A673 (cell line): ENCODE measurements around the gene FRS2. TPM values are rescaled to one million over a fixed set of nuclear protein-coding genes. Genes with fewer than 3 reads are reported as not detected.

Experiments
- BruUV-seq: library from RNA; stranded (reverse); fragments of 400-500 nt; replicated peaks from 2 replicates; lab custom pipeline; 2021; lab: Mats Ljungman, UMichigan
- CTCF ChIA-PET: fragments of 300-600 bp; sonication (Branson Sonifier 250); formaldehyde crosslinking; loops from one replicate; lab custom pipeline; 2022; ENCODE audit warnings: antibody characterized with exemption; lab: Charles Lee
- POLR2A ChIA-PET: fragments of 300-600 bp; sonication (Branson Sonifier 250); formaldehyde crosslinking; loops from one replicate; lab custom pipeline; 2022; ENCODE audit warnings: antibody characterized with exemption; ENCODE audit not compliant: low non-redundant PET; lab: Charles Lee
- DNase-seq: peaks from one replicate; pipeline ENCODE4 v3.0.0-alpha.2; 2015; ENCODE audit warnings: low spot score
- H3K27ac ChIP-seq: fragments of 200-600 bp; sonication (generic); 2 replicates; pipeline ENCODE4 v1.5.1; 2016; ENCODE audit warnings: mixed run types, low read depth, mild to moderate bottlenecking, mixed read lengths, antibody characterized with exemption, low read length; ENCODE audit not compliant: poor library complexity, severe bottlenecking
- H3K27me3 ChIP-seq: fragments of 200-600 bp; sonication (generic); replicated peaks from 2 replicates; pipeline ENCODE4 v1.6.1; 2017; ENCODE audit warnings: mixed run types, low read depth, mild to moderate bottlenecking, mixed read lengths, antibody characterized with exemption, low read length; ENCODE audit not compliant: insufficient read depth, poor library complexity
- H3K36me3 ChIP-seq: fragments of 200-600 bp; sonication (generic); 2 replicates; pipeline ENCODE4 v1.6.1; 2016; ENCODE audit warnings: mixed run types, mild to moderate bottlenecking, mixed read lengths, antibody characterized with exemption, low read length; ENCODE audit not compliant: insufficient read depth, poor library complexity, severe bottlenecking
- H3K4me1 ChIP-seq: fragments of 200-600 bp; sonication (generic); 2 replicates; pipeline ENCODE4 v1.6.1; 2017; ENCODE audit warnings: mixed run types, mild to moderate bottlenecking, mixed read lengths, antibody characterized with exemption, low read length; ENCODE audit not compliant: insufficient read depth, poor library complexity, severe bottlenecking
- H3K4me3 ChIP-seq: fragments of 200-600 bp; sonication (generic); 2 replicates; pipeline ENCODE4 v1.5.1; 2016; ENCODE audit warnings: low read depth, mixed run types, mild to moderate bottlenecking, mixed read lengths, low read length; ENCODE audit not compliant: poor library complexity, severe bottlenecking
- H3K9me3 ChIP-seq: fragments of 200-600 bp; sonication (generic); 2 replicates; pipeline ENCODE4 v1.6.1; 2016; ENCODE audit warnings: mixed run types, low read depth, mild to moderate bottlenecking, mixed read lengths, antibody characterized with exemption, low read length; ENCODE audit not compliant: poor library complexity, severe bottlenecking
- CTCF ChIP-seq: fragments of 300-800, 200-600 bp; sonication (generic); conservative IDR thresholded peaks from 2 replicates; pipeline ENCODE4 v1.5.1; 2017; ENCODE audit warnings: low read depth, mild to moderate bottlenecking, antibody characterized with exemption, low read length, moderate library complexity, mixed read lengths
- EZH2 ChIP-seq: fragments of 200-600 bp; sonication (generic); IDR thresholded peaks from 2 replicates; pipeline ENCODE4 v1.6.1; 2017; ENCODE audit warnings: borderline replicate concordance, low read depth, mild to moderate bottlenecking, mixed read lengths, antibody characterized with exemption, low read length; ENCODE audit not compliant: poor library complexity, severe bottlenecking
- intact Hi-C: fragments of 100-400 bp; cut with micrococcal nuclease; formaldehyde crosslinking; loops from one replicate; pipeline ENCODE4 v1.10.0; 2022; ENCODE audit not compliant: unreplicated experiment
- total RNA-seq: library from RNA; stranded (reverse); gene quantifications from 2 replicates; pipeline ENCODE4 v1.2.3, GENCODE V29; 2021

The FRS2 gene
- total RNA-seq, 1 experiment from 2014 or later: 34.5 TPM

GRCh38 chr12:69524331-69524630 is 54.1 kb downstream of the FRS2 start:
- TF ChIP-seq EZH2: no peak
- TF ChIP-seq CTCF: no peak
- Histone ChIP-seq H3K27ac (no peak overlapping the region), H3K4me3 (no peak overlapping the region), H3K9me3 (peaks cover 23% of the 10 kb centered on the region), H3K4me1 (no peaks in the 10 kb centered on the region), H3K27me3 (no peaks in the 10 kb centered on the region), H3K36me3 (no peaks in the 10 kb centered on the region)
- no TSS peak for BruUV-seq
- ChIA-PET CTCF (no interaction called here), POLR2A (no interaction called here)
- intact Hi-C loops: no loop called here
- no peak for DNase-seq

GRCh38 chr12:69524755-69525469 is 54.7 kb downstream of the FRS2 start:
- H3K9me3 ChIP-seq: peaks cover 23% of the 10 kb centered on the region
- no peak overlapping the region for H3K27ac ChIP-seq
- H3K36me3 ChIP-seq: no peaks in the 10 kb centered on the region
- POLR2A ChIA-PET: no interaction called here
- BruUV-seq: no TSS peak
- CTCF ChIA-PET: no interaction called here
- TF ChIP-seq CTCF (no peak), EZH2 (no peak)
- no peak overlapping the region for H3K4me3 ChIP-seq
- H3K27me3 ChIP-seq: no peaks in the 10 kb centered on the region
- H3K4me1 ChIP-seq: no peaks in the 10 kb centered on the region
- intact Hi-C loops: no loop called here
- DNase-seq: no peak

- no TSS peak for BruUV-seq
- DNase-seq: no peak
Measured at GRCh38 chr12:69527506-69528272, 57.5 kb downstream of the FRS2 start.

More at GRCh38 chr12:69527506-69528272, 57.5 kb downstream of the FRS2 start:
- ChIA-PET CTCF (no interaction called here), POLR2A (interaction anchor here (0.6 kb wide), 1 partner anchor 91 kb away, joined by 4 read pairs; no protein-coding TSS in a partner anchor)
- Histone ChIP-seq H3K4me1 (no peaks in the 10 kb centered on the region), H3K9me3 (peaks cover 9% of the 10 kb centered on the region), H3K4me3 (no peak overlapping the region), H3K27me3 (no peaks in the 10 kb centered on the region), H3K27ac (no peak overlapping the region), H3K36me3 (no peaks in the 10 kb centered on the region)
- intact Hi-C loops: no loop called here
- TF ChIP-seq CTCF: no peak
